GM23338 (cell line): Measurements from ENCODE around the gene CSF2RB. TPM values are rescaled to one million over a fixed set of nuclear protein-coding genes. Genes with fewer than 3 reads are reported as not detected.

Experiments
- ATAC-seq: fragments of 200-7000 bp; cut with Tn5 transposase; 3 replicates; pipeline ENCODE4 v1.9.1; 2020
- DNase-seq: peaks from one replicate; pipeline ENCODE4 v3.0.0-alpha.2; 2015; ENCODE audit warnings: low spot score
- H2AFZ ChIP-seq: fragments of 200-600 bp; sonication (generic); 2 replicates; pipeline ENCODE4 v1.8.0; 2016; ENCODE audit warnings: antibody characterized with exemption, mild to moderate bottlenecking, moderate library complexity
- H3F3A ChIP-seq: fragments of 200-600 bp; sonication (generic); replicated peaks from 2 replicates; pipeline ENCODE4 v1.8.0; 2017; ENCODE audit warnings: antibody characterized with exemption, mixed run types, low read depth
- H3K27ac ChIP-seq: fragments of 200-600 bp; sonication (generic); 2 replicates; pipeline ENCODE4 v1.6.1; 2016; ENCODE audit warnings: low read depth
- H3K27me3 ChIP-seq: fragments of 200-600 bp; sonication (generic); 2 replicates; pipeline ENCODE4 v1.8.0; 2016; ENCODE audit warnings: mild to moderate bottlenecking, mixed run types, moderate library complexity; ENCODE audit not compliant: insufficient read depth
- H3K36me3 ChIP-seq: fragments of 200-600 bp; sonication (generic); 2 replicates; pipeline ENCODE4 v1.8.0; 2016; ENCODE audit warnings: mild to moderate bottlenecking; ENCODE audit not compliant: insufficient read depth
- H3K4me1 ChIP-seq: fragments of 200-600 bp; sonication (generic); 2 replicates; pipeline ENCODE4 v1.8.0; 2016; ENCODE audit warnings: mild to moderate bottlenecking, moderate library complexity; ENCODE audit not compliant: insufficient read depth
- H3K4me2 ChIP-seq: fragments of 200-600 bp; sonication (generic); 2 replicates; pipeline ENCODE4 v1.7.1; 2017; ENCODE audit warnings: mixed run types
- H3K4me3 ChIP-seq: fragments of 200-600 bp; sonication (generic); 2 replicates; pipeline ENCODE4 v1.6.1; 2016; ENCODE audit warnings: mixed run types
- H3K79me2 ChIP-seq: fragments of 200-600 bp; sonication (generic); replicated peaks from 2 replicates; pipeline ENCODE4 v1.8.0; 2017; ENCODE audit warnings: mild to moderate bottlenecking; ENCODE audit not compliant: insufficient read depth
- H3K9me2 ChIP-seq: fragments of 200-600 bp; sonication (generic); 2 replicates; pipeline ENCODE4 v1.8.0; 2017; ENCODE audit not compliant: insufficient read depth
- H4K20me1 ChIP-seq: fragments of 200-600 bp; sonication (generic); replicated peaks from 2 replicates; pipeline ENCODE4 v1.8.0; 2017; ENCODE audit warnings: mild to moderate bottlenecking; ENCODE audit not compliant: insufficient read depth
- H3K27ac Mint-ChIP-seq: 2 replicates; pipeline ENCODE4 v1.8.0; 2020; ENCODE audit warnings: inconsistent platforms, mild to moderate bottlenecking, moderate library complexity, mixed read lengths
- H3K27me3 Mint-ChIP-seq: 3 replicates; pipeline ENCODE4 v1.8.0; 2022; ENCODE audit warnings: low read depth, mild to moderate bottlenecking, moderate library complexity, mixed read lengths, inconsistent platforms; ENCODE audit not compliant: insufficient read depth, poor library complexity
- H3K36me3 Mint-ChIP-seq: 3 replicates; pipeline ENCODE4 v1.8.0; 2021; ENCODE audit warnings: low read depth, mild to moderate bottlenecking, inconsistent platforms, moderate library complexity, mixed read lengths
- H3K4me1 Mint-ChIP-seq: 3 replicates; pipeline ENCODE4 v1.8.0; 2020; ENCODE audit warnings: mild to moderate bottlenecking, inconsistent platforms, mixed read lengths
- H3K4me3 Mint-ChIP-seq: 3 replicates; pipeline ENCODE4 v1.8.0; 2021; ENCODE audit warnings: moderate library complexity, mild to moderate bottlenecking, inconsistent platforms, mixed read lengths
- H3K9me3 Mint-ChIP-seq: 3 replicates; pipeline ENCODE4 v1.8.0; 2020; ENCODE audit warnings: moderate library complexity, mild to moderate bottlenecking, inconsistent platforms, mixed read lengths
- CREB1 ChIP-seq: fragments of 250-450 bp; sonication (Bioruptor Pico); IDR thresholded peaks from 2 replicates; pipeline ENCODE4 v1.5.0; 2020; ENCODE audit warnings: low read depth, mild to moderate bottlenecking, moderate library complexity
- CTCF ChIP-seq, 2 experiments: fragments of 200-600 bp in 1 of 2; sonication (generic) in 1 of 2; conservative IDR thresholded peaks; 2 replicates each; pipeline versions ENCODE4 v1.5.1 to v1.6.1; 2016 to 2017; ENCODE audit warnings: antibody characterized with exemption in 2 of 2, low read depth in 2 of 2, mild to moderate bottlenecking in 2 of 2, moderate library complexity in 1 of 2
- ETS1 ChIP-seq: IDR thresholded peaks from 2 replicates; pipeline ENCODE4 v1.6.1; 2016; ENCODE audit warnings: antibody characterized with exemption
- EZH2phosphoT487 ChIP-seq: fragments of 200-600 bp; sonication (generic); IDR thresholded peaks from one replicate; pipeline ENCODE4 v1.8.1; 2018; ENCODE audit warnings: antibody characterized with exemption; ENCODE audit not compliant: unreplicated experiment
- JUNB ChIP-seq: IDR thresholded peaks from one replicate; pipeline ENCODE4 v1.6.1; 2016; ENCODE audit warnings: antibody characterized with exemption; ENCODE audit not compliant: unreplicated experiment
- ZNF331 ChIP-seq: fragments of 250-450 bp; sonication (Bioruptor Pico); IDR thresholded peaks from 2 replicates; pipeline ENCODE4 v1.5.0; 2020; ENCODE audit warnings: low read depth, mild to moderate bottlenecking, moderate library complexity
- ZNF462 ChIP-seq: fragments of 250-450 bp; sonication (Bioruptor Pico); IDR thresholded peaks from 2 replicates; pipeline ENCODE4 v1.5.0; 2020; ENCODE audit warnings: mild to moderate bottlenecking, moderate library complexity
- polyA plus RNA-seq: library from polyadenylated mRNA; unstranded; fragments of >200 nt; fragmentation: Nextera tagmentation; extraction: Ambion mirVana; gene quantifications from 2 replicates; pipeline ENCODE4 v1.2.1, GENCODE V29; 2016
- total RNA-seq: library from RNA; depleted of rRNA; stranded (reverse); fragments of >200 nt; shearing (Covaris generic); gene quantifications from 2 replicates; pipeline ENCODE4 v1.2.3, GENCODE V29; 2014

CSF2RB gene
- total and polyA plus RNA-seq, 2 experiments from 2014 or later = not detected

DNA sequence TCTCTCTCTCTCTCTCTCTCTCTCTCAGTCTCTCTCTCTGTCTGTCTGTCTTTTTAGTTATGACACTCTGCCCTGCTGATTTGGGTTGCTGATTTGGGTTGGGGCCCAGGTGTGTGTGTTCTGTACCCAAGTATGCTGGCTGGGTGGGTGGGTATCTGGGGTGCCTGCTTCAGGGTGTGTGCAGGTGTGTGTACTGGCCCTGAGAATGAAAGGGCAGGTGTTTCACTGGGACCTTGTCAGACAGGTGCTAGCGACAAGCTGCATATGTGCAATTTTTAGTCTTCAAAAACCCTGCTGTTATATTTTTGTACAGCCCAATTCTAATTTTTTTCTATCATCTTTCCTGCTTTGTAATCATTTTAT lies 943 bp downstream of the CSF2RB start (continued):
- no peak for TF ChIP-seq ZNF462 (CRISPR knock-in tag)

GRCh38 chr22:36916034-36916433 lies 2.6 kb downstream of the CSF2RB start:
- no peak overlapping the region for H3K27ac Mint-ChIP-seq
- no peaks in the 10 kb centered on the region for H3K79me2 ChIP-seq
- H3K27me3 Mint-ChIP-seq = peaks cover 28% of the 10 kb centered on the region
- TF ChIP-seq JUNB = no peak
- no peak for TF ChIP-seq ZNF462 (CRISPR knock-in tag)
- no peak for TF ChIP-seq ETS1
- no peak for TF ChIP-seq EZH2phosphoT487
- no peak for TF ChIP-seq ZNF331 (CRISPR knock-in tag)
- TF ChIP-seq CREB1 (CRISPR knock-in tag) = no peak
- no peak for TF ChIP-seq CTCF (conservative IDR thresholded peaks at IDR 0.05; ENCODE audit: low read depth in 2 of 2)

More at GRCh38 chr22:36916034-36916433, 2.6 kb downstream of the CSF2RB start:
- peaks cover 25% of the 10 kb centered on the region for H3K4me1 Mint-ChIP-seq
- no peaks in the 10 kb centered on the region for H3K9me2 ChIP-seq
- no peak overlapping the region for H2AFZ ChIP-seq
- no peak for ATAC-seq
- H3K27me3 ChIP-seq = peaks cover 18% of the 10 kb centered on the region
- H3K4me3 ChIP-seq = no peak overlapping the region
- no peaks in the 10 kb centered on the region for H3K36me3 ChIP-seq
- H3F3A ChIP-seq = no peaks in the 10 kb centered on the region
- H3K4me2 ChIP-seq = no peak overlapping the region
- DNase-seq = no peak
- H3K4me3 Mint-ChIP-seq = no peak overlapping the region
- H3K27ac ChIP-seq = no peak overlapping the region
- no peaks in the 10 kb centered on the region for H4K20me1 ChIP-seq
- peaks cover 11% of the 10 kb centered on the region for H3K4me1 ChIP-seq
- no peaks in the 10 kb centered on the region for H3K9me3 Mint-ChIP-seq
- no peaks in the 10 kb centered on the region for H3K36me3 Mint-ChIP-seq
